ENCODE results near the gene TUBG1.

The TUBG1 gene

DNA sequence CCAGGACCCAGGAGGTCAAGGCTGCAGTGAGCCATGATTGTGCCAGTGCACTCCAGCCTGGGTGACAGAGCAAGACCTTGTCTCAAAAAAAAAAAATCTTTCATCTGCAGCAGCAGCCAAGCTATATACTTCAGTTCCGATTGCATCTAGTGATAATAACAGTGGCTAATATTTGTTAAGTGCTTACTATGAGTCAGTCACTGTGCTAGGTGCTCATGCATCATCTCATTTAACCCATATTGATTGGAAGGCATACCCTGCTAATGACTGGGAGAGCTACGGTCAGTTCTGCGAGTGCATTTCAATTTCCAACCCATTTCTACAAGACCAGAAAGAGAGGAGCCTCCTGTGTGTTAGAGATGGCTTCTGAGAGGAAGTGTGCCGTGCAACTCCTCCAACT is 41.9 kb downstream of the TUBG1 start:
- no peak for DNase-seq
- no peak overlapping the region for H3K4me2 ChIP-seq (ENCODE audit: low read depth, low read length)
- peaks cover 11% of the 10 kb centered on the region for H3K4me1 ChIP-seq (ENCODE audit: low read length)
- H3K9ac ChIP-seq (ENCODE audit: low read length) = no peak overlapping the region
- H3K9me3 ChIP-seq (replicated peaks; ENCODE audit: insufficient read depth, low read length) = no peaks in the 10 kb centered on the region
- H4K20me1 ChIP-seq (ENCODE audit: insufficient read depth, low read length) = no peaks in the 10 kb centered on the region
- H3K27me3 ChIP-seq (replicated peaks; ENCODE audit: insufficient read depth, low read length) = no peaks in the 10 kb centered on the region
- no peak overlapping the region for H3K4me3 ChIP-seq (ENCODE audit: low read length)
- no peaks in the 10 kb centered on the region for H3K36me3 ChIP-seq (replicated peaks; ENCODE audit: insufficient read depth, low read length)
- H3K27ac ChIP-seq (ENCODE audit: low read length) = no peak overlapping the region
- H3F3A ChIP-seq (ENCODE audit: insufficient read depth, low read length) = peaks cover 15% of the 10 kb centered on the region
- H2AFZ ChIP-seq (ENCODE audit: low read length) = no peak overlapping the region
- no peaks in the 10 kb centered on the region for H3K79me2 ChIP-seq (ENCODE audit: low read length)
- H3K9me2 ChIP-seq (replicated peaks; ENCODE audit: insufficient read depth, low read length) = no peaks in the 10 kb centered on the region
- TF ChIP-seq, protein P1, sequence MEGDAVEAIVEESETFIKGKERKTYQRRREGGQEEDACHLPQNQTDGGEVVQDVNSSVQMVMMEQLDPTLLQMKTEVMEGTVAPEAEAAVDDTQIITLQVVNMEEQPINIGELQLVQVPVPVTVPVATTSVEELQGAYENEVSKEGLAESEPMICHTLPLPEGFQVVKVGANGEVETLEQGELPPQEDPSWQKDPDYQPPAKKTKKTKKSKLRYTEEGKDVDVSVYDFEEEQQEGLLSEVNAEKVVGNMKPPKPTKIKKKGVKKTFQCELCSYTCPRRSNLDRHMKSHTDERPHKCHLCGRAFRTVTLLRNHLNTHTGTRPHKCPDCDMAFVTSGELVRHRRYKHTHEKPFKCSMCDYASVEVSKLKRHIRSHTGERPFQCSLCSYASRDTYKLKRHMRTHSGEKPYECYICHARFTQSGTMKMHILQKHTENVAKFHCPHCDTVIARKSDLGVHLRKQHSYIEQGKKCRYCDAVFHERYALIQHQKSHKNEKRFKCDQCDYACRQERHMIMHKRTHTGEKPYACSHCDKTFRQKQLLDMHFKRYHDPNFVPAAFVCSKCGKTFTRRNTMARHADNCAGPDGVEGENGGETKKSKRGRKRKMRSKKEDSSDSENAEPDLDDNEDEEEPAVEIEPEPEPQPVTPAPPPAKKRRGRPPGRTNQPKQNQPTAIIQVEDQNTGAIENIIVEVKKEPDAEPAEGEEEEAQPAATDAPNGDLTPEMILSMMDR (IDR thresholded peaks at IDR 0.05; ENCODE audit: low read length) = no peak
- TF ChIP-seq EZH2phosphoT487 (IDR thresholded peaks at IDR 0.05; ENCODE audit: low read length) = no peak

DNA sequence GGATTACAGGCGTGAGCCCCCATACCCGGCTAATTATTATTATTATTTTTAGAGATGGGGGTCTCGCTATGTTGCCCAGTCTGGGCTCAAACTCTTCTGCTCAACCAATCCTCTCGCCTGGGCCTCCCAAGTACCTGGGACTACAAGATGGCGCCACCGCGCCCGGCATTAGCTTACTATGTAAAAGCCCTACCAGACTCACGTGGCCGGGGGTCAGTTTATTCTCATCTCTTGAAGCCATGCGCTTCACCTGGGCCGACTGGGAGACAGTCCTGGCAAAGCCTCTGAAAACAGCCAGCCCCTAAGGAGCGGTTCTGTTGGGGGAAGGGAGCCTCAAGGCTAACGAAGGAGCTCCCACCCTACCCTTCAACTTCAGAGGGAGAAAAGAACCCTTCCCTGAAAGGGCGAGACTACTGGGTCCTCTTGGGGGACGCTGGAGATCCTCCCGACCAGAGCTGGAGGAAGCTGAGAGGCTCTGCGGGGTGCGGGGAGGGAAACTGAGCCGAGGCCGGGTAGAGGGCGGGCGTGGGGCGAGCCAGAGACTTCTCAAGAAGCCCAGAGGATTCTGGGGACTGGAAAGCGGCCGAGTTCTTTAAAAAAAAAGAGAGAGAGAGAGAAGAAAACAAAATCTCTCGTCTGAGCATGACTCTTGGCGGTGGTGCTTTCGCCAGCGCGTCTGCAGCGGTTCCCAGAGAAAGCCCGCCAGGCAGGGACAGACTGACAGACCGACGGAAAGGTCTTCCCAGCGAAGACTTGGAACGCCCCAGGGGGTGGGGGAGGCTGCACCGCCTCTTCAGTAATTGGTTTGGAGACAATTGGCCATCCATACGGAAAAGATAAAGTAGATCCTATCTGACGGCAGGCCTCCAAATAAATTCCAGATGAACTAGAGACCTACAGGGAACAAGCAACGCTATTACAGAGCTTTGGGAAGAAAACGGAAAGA is 44.0 kb downstream of the TUBG1 start:
- TF ChIP-seq EZH2 (optimal IDR thresholded peaks at IDR 0.05; ENCODE audit: low read depth, low read length) (no peak), EZH2phosphoT487 (IDR thresholded peaks at IDR 0.05; ENCODE audit: low read length) (no peak)
- TF ChIP-seq, protein P1 (IDR thresholded peaks at IDR 0.05; ENCODE audit: low read length) = no peak
- Histone ChIP-seq H4K20me1 (ENCODE audit: insufficient read depth, low read length) (no peaks in the 10 kb centered on the region), H2AFZ (ENCODE audit: low read length) (no peak overlapping the region), H3K79me2 (ENCODE audit: low read length) (no peaks in the 10 kb centered on the region), H3K27ac (ENCODE audit: low read length) (no peak overlapping the region), H3K9me3 (replicated peaks; ENCODE audit: insufficient read depth, low read length) (no peaks in the 10 kb centered on the region), H3K4me1 (ENCODE audit: low read length) (peaks cover 17% of the 10 kb centered on the region), H3K4me3 (ENCODE audit: low read length) (no peak overlapping the region), H3K9me2 (replicated peaks; ENCODE audit: insufficient read depth, low read length) (no peaks in the 10 kb centered on the region), H3K36me3 (replicated peaks; ENCODE audit: insufficient read depth, low read length) (no peaks in the 10 kb centered on the region), H3K9ac (ENCODE audit: low read length) (no peak overlapping the region), H3F3A (ENCODE audit: insufficient read depth, low read length) (peaks cover 23% of the 10 kb centered on the region), H3K27me3 (replicated peaks; ENCODE audit: insufficient read depth, low read length) (no peaks in the 10 kb centered on the region), H3K4me2 (ENCODE audit: low read depth, low read length) (no peak overlapping the region)
- DNase-seq = no peak

DNA sequence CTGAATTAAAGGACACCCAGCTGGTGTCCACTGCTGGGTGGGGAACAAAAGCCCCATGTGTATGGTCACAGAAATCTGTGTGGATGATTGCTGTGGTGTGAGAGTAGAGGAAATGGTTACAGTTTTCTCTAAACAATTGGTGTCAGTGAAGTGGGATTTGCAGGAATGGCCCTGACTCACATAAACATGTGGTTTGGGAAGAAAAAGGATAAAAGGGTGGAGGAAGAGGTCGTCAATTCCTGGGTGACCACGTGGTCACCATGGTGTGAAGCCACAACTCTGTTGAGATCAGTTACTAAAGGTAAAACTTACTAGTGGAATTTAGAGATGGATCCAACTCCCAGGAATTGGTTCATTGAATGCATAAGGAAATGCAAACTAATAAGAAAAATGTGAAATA is 46.0 kb downstream of the TUBG1 start:
- peaks cover 25% of the 10 kb centered on the region for H3F3A ChIP-seq (ENCODE audit: insufficient read depth, low read length)
- no peaks in the 10 kb centered on the region for H3K36me3 ChIP-seq (replicated peaks; ENCODE audit: insufficient read depth, low read length)
- no peak overlapping the region for H3K4me3 ChIP-seq (ENCODE audit: low read length)
- no peaks in the 10 kb centered on the region for H3K27me3 ChIP-seq (replicated peaks; ENCODE audit: insufficient read depth, low read length)
- DNase-seq = no peak
- H3K4me1 ChIP-seq (ENCODE audit: low read length) = peaks cover 22% of the 10 kb centered on the region
- peak overlapping the region; percentile 45 for H3K4me2 ChIP-seq (ENCODE audit: low read depth, low read length)
- no peaks in the 10 kb centered on the region for H4K20me1 ChIP-seq (ENCODE audit: insufficient read depth, low read length)
- no peak for TF ChIP-seq EZH2 (optimal IDR thresholded peaks at IDR 0.05; ENCODE audit: low read depth, low read length)
- 0 out of 2 replicates have a peak overlapping the region, but pooled peaks have one; percentile 8 for H2AFZ ChIP-seq (ENCODE audit: low read length)
- no peaks in the 10 kb centered on the region for H3K9me3 ChIP-seq (replicated peaks; ENCODE audit: insufficient read depth, low read length)
- H3K79me2 ChIP-seq (ENCODE audit: low read length) = peaks cover 9% of the 10 kb centered on the region
- 0 out of 2 replicates have a peak overlapping the region, but pooled peaks have one; percentile 4 for H3K9ac ChIP-seq (ENCODE audit: low read length)
- peak overlapping the region; percentile 86 for H3K27ac ChIP-seq (ENCODE audit: low read length)
- no peaks in the 10 kb centered on the region for H3K9me2 ChIP-seq (replicated peaks; ENCODE audit: insufficient read depth, low read length)

Measured in MM.1S (cell line).